HG02973 (cell line): ENCODE results near the gene GMPR2.

Experiments
- ATAC-seq: cut with Tn5 transposase; IDR thresholded peaks from one replicate; pipeline ENCODE4 v1.9.1; 2021; ENCODE audit warnings: moderate library complexity; ENCODE audit not compliant: unreplicated experiment

The GMPR2 gene

DNA sequence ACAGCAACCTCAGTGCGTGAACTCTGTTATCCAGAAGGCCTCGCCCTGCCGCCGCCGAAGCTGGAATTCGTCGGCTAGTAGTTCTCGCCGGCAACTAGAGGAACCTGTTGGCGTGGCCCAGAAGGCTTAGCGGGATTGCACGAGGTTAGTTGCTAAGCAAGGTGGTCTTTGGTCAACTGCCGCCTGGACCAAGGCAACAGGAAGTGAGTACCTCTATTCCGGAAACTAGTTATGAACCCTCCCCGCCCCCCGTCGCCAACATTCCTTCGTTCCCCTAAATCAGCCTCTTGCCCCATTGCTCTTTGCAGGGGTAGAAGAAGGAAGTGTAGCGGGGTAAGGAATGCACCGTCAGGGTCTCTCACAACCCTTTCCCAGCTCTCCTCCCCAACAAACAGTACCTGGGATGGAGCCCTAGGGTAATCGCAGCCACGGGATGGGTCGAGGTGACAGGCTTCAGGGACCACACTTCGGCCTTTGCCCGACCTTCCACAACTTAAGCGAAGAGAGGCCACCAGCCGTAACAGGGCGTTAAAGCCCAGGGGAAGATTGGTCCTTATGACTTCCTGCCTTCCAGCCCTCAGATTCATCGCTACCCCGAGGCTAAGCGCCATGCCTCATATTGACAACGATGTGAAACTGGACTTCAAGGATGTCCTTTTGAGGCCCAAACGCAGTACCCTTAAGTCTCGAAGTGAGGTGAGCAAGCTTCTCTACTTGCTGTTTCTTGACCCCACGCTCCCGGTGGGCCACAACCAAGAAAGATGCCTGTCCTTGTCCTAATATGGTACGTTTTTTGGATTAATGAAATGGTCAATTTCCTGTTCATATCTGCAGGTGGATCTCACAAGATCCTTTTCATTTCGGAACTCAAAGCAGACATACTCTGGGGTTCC lies at the start of gene GMPR2:
GMPR2 (plus strand) TSS at position 285 of the 893 bp plus-strand sequence; CDS start at position 610, 325 bp downstream.
- ATAC-seq: peak; percentile 44

DNA sequence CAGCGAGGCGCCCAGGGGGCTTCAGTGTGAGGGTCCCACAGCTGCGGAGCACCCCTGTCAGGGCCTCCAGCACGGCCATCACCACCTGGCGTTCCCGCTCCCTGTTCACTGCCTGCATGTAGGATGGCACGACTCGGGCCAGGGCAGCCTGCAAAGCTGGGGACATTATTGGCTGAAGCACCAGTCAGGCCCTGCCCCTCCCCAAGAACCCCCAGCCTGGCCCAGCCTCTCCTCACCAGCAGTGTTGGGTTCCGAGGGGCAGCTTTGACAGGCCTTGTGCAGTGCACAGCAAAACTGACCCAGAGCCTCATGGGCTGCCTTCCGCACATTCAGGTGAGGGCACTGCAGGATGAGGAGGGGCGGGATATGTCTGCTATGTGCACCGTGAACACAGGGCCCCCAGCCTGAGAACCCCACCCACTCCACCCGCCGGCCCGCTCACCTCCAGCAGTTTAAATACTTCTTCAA lies 49.7 kb upstream of the GMPR2 start:
- no peak for ATAC-seq

DNA sequence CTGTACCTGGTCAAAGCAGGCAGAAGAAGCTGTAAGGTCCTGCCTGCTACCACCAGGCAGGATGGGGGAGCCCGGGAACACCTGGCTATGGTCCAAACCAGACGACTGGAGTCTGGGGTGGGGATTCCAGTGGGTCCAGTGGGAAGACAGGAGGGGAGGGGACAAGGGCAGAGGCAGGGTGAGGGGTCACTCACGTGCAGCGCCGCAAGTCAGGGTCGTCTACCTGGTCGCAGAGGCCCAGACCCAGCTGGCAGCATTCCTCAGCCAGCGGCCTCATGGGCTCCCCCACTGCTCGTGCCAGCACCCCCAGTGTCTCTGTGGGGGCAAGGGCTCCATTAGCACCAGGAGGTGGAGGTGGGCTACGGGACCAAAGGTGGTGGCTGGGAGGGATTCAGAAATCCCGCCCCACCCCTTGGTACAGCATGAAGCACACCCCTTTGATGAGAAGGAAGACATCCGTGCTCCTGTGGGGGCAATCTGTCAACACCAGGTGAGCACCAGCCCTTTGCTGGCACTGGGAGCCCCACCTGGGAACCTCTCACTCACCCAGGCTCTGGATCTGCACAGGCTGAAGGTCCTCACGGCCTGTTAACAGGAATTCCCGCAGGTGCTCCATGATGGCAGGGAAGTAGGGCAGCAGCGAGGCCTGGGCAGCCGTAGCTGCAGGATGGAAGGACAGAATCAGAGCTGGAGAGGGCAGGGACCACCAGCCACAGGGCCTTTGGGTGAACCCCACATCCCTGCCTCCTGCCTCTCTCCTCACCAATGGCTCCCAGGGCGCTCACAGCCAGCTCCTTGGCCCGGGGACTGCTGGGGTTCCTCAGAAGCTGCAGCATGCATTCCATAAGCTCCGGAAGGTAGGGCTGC lies 48.4 kb upstream of the GMPR2 start:
- no peak for ATAC-seq

DNA sequence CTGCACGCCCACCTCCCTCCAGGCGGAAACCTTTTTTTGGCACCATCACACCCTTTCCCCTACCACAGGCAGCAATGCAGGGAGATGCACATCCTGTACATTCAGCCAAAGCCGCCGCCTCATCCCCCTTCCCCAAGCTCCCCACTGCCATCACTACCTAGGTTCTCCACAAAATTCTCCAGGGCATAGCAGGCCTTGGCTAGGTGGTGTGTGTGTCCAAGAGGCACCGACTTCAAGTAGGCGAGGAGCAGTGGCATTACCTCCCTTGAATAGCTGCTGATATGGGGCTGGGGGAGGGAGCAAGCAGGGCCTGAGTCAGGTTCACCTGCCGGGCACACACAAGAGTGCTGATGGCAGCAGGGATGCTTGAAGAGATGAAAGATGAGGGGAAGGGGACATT lies 47.7 kb upstream of the GMPR2 start:
- ATAC-seq: no peak

DNA sequence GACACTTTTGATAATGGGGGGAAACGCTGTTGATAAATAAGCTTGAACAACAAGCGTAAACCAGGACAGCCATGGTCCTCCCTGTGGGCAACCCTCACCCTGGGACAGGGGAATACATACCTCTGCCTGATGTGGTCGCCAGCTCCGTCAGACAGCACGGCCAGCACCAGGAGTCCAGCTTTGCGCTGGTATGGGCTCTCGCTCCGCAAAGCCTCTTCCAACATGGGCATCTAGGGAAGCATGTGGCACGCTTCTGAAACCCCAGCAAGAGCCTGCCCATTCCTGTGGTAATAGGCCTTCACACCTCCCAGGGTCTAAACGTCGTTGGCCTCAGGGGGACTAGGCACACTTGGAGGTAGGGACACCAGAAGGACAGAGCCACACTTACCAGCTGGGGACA lies 47.0 kb upstream of the GMPR2 start:
- ATAC-seq: no peak

DNA sequence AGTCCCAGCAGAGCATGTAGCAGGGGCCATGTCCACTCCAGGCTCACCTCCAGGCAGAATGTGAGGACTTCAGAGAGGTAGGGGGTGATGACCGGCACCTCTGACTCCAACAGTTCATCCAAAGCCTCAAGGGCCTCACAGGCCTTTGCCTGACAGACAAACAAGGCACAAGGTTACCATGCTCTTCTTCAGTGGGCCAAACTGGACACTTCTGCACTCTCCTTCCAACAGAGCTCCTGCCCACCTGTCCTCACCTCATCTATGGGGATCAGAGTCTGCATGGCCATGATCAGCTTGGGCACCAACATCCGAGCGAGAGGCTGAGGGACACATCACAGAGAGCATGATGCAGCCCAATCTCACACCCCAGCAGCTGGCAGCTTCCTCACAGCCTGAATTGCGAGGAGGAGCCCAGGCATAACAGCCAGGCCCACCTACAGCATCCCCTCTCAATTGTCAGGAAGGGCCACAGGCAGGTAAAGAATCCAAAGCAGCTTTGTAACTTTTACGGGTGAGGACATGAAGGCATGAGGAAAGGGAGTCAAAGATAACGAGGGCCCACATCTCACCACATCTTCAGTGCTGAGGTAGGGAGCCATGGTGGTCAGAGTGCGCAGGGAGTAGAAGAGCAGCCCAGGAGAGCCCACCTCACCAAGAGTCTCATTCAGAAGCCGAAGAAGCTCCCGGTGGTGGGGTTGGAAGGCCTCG lies 45.7 kb upstream of the GMPR2 start:
- no peak for ATAC-seq

DNA sequence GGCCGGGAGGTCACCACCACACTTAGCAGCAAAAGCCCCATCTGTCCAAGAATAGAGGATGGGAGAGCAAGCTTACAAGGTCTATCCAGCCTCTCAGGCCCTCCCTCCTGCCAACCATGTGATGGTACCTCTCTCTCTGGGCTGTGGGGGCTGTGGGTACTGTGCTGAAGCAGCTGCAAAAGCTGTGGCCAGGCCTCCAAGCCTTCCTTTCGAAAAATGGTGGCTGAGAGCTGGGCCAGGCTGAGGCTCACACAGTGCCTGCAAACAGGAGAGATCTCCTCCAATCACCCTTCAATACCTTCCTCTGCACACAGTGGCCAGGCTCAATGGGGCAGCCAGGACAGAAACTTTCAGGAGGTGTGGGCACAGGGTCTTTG lies 45.2 kb upstream of the GMPR2 start:
- no peak for ATAC-seq

DNA sequence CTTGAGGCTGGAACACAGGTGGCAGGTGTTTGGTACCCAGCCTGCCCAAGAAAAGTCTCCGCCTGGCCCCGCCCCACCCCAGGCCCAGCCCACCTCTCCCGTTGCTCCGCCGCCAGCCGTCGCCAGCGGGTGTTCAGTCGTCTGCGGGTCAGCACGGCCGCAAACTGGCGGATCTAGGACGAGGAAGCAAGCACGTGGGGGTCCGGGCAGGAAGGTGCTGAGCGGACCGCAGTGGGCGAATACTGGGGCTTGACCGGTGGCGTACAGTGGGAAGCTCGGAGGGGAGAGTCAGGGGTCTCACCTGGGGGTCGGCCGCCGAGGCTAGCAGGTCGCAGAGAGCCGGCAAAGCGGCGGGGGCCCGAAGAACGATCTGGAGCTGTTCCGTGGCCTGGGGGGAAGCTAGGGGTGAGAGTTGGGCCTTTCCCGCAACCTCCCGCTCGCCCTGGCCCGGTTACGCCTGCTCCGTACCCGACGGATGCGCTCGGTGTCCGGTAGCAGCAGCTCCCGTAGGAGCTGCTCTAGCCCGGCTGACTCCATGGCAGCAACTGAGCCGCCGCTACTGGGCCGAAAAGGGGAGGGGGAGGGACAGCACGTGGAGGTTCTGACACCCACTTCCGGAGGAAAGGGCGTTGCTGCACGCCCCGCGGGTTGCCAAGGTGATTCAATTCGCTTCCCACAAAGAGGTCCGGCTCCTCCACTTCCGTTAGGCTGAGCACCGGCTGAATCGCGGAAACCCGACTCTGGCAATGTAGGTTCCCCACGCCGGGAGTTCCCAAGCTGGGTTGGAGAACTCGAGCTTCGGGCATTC lies 44.3 kb upstream of the GMPR2 start, which contains the start of gene IPO4:
IPO4 (minus strand) TSS at position 566 of the 808 bp plus-strand sequence; CDS start at position 537, 29 bp downstream.
- ATAC-seq: peak; percentile 69

DNA sequence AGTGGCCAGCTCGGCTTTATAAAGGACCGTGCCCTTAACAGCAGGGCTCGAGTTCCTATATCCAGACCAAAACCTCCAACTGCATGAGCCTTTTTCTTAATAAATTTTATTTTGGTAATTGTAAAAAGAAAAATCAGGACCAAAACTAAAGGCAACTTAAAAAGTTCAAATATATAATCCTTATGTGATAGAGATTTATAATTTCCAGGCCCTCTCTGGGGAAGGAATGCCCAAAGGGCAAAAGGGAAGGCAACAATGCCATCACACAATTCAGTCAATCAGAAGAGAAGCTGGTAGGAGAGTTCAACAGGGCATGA lies 43.7 kb upstream of the GMPR2 start:
- ATAC-seq: no peak

DNA sequence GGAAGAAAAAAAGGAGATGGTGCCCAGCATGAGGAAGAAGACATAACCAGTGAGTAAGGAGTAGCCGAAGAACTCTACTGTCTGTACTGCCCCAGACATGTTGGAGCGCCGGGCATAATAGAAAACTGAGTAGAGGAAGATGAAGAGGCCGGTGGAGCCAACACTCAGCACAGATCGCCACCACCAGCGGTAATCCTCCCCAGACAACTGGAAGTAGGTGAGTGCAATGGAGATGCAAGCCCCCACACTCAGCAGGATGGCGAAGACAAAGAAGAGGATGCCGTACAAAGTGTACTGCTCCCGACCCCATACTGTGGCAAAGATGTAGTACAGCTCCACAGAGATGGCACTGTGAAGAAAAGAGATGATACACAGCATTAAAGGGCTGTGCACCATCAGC lies 43.3 kb upstream of the GMPR2 start:
- ATAC-seq: no peak

DNA sequence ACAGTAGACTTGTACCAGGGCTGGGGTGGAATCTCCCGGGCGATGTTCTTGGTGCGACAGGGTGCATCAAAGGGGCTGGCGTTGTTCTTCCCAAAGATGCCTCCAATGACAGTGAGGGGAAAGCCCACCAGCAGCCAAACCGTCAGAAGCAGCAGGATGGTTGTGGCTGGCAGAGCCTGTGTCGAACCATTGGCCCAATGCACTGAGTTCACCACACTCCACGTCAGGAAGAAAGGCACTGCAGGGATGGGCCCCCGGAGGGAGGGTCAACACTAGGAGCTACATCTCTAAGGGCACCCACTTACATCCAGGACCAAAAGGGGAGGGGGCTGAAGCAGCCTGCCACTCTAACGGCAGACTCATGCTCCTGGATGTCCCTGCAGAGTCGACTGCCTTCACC lies 42.3 kb upstream of the GMPR2 start:
- no peak for ATAC-seq

DNA sequence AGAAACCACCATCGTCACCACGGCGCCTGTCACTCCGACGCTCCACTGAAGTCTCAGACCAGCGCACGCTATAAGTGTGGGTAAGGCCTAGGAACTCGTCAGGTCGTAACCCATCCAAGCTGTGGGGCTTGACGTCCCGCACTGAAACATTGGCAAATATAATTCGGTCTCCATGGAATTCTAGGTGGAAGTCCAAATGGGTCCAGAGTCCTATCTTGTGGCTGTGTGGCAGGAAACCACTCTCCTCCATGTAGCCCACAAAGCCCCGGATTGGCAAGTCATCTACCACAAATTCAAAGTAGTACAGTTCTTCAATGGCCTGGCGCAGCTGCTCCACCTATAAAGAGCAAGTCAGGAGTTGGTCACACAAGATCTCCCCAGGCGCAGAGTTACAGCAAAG lies 39.8 kb upstream of the GMPR2 start:
- ATAC-seq: no peak

DNA sequence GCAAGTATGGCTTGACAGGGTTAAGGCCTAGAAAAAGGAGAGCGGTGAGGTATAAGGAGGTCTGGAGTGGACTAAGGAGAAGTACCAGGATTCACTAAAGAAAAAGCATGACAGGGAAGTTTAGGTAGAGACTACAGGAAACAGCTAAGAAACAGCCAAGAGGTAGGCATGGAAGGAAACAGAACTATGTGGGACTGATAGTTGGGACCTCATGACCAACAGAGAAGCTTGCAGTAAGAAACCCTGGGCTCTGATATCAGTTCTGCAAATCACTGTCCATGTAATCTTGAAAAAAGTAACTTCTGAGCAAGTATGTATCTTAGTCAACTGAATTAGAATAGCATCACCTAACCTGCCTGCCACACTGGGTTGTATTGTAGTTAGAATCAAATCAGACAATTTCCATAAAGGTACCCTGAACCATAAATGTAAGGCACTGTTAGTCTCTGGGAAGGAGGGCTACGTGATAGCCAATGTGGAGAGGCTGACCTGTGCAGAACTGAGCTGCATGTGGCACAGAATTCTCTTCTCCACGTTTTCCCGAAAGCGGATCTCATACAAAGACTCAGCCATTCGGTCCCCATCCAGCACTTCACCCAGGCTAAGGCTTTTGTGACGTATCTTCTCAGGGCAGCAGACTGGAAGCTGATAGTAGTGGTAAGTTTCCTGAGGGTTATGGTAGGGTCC lies 38.4 kb upstream of the GMPR2 start:
- ATAC-seq: no peak

DNA sequence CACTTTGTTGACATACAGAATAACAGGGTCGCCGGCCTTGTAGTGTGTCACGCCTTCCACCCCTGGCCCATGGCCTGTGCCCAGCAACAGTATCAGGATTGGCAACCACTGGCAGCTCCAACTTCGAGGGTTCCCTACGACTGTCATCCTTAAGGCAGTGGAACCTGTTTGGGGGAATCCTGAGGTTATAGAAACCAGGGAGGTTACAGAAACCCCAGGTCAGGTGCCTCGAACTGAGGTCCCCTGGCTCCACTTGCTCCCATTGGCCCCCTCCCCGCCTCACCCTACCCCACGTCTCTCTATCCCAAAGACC lies 37.9 kb upstream of the GMPR2 start:
- no peak for ATAC-seq

DNA sequence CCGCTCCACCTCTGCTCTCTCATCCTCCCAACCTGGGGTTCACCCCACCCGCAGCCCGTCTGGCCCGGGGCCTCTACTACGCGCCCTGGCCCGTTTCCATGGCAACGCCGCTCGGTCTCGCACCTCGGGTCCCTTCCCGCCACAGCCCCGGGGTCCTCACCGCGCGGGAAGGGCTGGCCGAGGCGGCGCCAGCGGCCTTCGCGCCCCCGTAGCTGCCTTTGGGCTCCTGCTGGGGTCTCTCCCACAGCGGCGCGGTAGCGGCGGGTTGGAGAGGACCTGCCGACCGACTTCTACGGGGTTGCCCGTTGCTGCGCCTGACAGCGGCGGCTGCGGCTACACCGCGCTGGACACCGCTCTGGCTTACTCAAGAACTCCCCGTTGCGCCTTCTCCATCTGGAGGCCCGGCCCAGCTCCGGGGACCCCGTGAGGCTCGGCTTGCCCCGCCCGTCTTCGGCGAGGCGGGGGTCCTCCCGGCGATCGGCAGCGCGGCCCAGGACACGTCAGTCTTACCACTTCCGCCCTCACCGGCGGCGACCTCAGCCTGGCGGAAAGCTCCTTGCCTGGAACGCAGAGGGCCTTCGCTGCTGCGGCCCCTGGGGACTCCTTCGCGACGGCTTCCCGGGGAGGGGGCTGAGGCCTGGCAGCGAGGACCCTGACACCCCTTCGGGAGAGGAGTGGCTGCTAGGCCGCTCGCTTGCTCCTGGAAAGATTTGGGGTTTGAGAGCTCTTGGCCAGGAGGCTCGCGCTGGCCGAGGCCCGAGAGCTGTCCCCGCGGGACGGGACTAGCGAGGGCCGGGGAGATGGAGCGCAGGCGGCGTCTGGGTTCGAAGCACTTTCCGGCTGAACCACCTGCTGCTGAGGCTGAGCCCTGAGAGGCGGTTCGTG lies 37.3 kb upstream of the GMPR2 start, which contains the start of gene TM9SF1:
TM9SF1 (minus strand) TSS at position 256 of the 885 bp plus-strand sequence. CDS start 422 bp downstream, outside the sequence.
- ATAC-seq: peak; percentile 67

DNA sequence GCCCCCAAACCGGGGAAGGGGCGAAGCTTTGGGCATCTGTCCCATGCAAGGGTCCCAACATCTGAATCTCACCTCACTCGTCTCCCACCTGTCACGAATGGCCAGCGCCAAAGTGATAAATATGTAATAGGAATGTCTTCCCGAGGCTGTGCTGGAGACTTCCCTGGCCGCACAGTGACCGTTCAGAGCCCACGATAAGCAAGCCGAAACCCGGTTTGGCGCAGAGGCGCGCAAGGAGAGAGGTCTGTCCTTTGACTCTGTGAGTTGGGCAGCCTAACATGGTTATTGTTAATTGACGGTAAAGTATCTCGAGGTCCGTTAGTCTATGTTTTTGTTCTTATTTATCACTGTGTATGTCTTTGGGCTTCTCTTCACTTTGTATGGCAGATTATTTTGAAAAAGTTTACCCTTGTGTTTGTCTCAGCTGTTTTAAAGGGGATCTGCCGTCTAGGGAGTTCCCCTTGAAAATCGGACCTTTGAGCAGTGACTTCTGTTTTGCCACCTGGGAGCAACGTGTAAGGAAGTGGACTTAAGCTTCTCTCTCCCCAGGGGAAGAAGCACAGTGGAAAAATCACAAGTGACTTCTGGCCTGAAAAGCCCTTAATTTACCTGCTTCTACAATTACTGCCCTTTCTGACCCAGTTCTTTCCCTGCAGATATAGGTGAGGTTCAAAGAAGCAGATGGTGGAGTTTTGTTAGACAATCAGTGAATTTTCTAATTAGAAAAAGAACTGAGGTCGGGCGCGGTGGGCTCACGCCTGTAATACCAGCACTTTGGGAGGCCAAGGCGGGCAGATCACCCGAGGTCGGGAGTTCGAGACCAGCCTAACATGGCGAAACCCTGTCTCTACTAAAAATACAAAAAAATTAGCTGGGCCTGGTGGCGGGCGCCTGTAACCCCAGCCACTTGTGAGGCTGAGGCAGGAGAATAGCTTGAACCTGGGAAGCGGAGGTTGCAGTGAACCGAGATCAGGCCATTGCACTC lies 36.4 kb upstream of the GMPR2 start:
- peak; percentile 9 for ATAC-seq

DNA sequence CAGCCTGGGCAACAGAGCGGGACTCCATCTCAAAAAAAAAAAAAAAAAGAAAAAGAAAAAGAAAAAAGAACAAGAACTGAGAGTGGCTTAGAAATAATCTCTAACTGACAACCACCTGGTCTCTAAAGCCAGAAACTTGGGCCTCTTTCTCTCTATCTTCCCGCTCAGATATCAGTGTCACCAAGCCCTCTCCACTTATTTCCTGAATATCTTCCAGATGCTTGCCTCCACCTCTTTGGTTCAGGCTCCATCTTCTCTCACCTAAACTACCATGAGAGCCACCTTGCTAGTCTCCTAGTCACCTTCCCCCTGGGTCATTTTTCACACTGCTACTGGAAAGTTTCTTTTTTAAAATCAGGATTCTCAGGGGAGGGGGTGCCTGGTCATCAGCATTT lies 35.7 kb upstream of the GMPR2 start:
- ATAC-seq: no peak
